ENCODE data around the gene FGD3. TPM values are rescaled to one million over a fixed set of nuclear protein-coding genes. Genes with fewer than 3 reads are reported as not detected.

Gene FGD3
- total RNA-seq, 1 donor from 2014 or later, result 0.26 TPM

- FAIRE-seq (no peak), DNase-seq (ENCODE audit: low read depth) (no peak)
- H3K36me3 ChIP-seq (ENCODE audit: control insufficient read depth, insufficient read depth, low read length), result no peaks in the 10 kb centered on the region
- peaks cover 2% of the 10 kb centered on the region for H3K27me3 ChIP-seq (ENCODE audit: control insufficient read depth, insufficient read depth, low read length)
- TF ChIP-seq CTCF (IDR thresholded peaks at IDR 0.05; ENCODE audit: insufficient read depth, low read length, severe bottlenecking), result no peak
- no peak overlapping the region for H3K4me3 ChIP-seq (ENCODE audit: low read depth, low read length)
Observed at GRCh38 chr9:93020771-93021670, 73.7 kb downstream of the FGD3 start.

DNA sequence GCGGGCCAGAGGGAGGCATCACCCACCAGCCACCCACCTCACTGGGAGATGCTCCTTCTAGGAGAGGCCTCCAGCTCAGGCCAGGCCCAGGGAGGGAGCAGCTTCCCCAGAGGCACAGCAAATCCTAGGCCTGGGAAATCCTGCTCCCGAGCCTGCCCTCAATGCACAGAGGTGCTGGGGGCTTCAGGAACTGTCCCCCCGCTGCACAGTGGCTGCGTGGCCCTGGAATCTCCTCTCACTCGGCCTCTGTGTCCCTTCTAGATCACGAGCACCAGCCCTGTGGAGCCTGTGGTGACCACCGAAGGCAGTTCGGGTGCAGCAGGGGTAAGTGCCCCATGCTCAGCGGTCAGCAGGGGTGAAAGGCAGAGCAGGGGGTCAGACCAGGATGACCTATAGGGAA, 74.7 kb downstream of the FGD3 start:
- Histone ChIP-seq H3K27me3 (ENCODE audit: control insufficient read depth, insufficient read depth, low read length) (peaks cover 2% of the 10 kb centered on the region), H3K4me3 (ENCODE audit: low read depth, low read length) (no peak overlapping the region), H3K36me3 (ENCODE audit: control insufficient read depth, insufficient read depth, low read length) (no peaks in the 10 kb centered on the region)
- no peak for TF ChIP-seq CTCF (IDR thresholded peaks at IDR 0.05; ENCODE audit: insufficient read depth, low read length, severe bottlenecking)
- FAIRE-seq (no peak), DNase-seq (ENCODE audit: low read depth) (no peak)

- Histone ChIP-seq H3K4me3 (ENCODE audit: low read depth, low read length) (no peak overlapping the region), H3K27me3 (ENCODE audit: control insufficient read depth, insufficient read depth, low read length) (peaks cover under 1% of the 10 kb centered on the region), H3K36me3 (ENCODE audit: control insufficient read depth, insufficient read depth, low read length) (no peaks in the 10 kb centered on the region)
- no peak for FAIRE-seq
- DNase-seq (ENCODE audit: low read depth), result no peak
- no peak for TF ChIP-seq CTCF (IDR thresholded peaks at IDR 0.05; ENCODE audit: insufficient read depth, low read length, severe bottlenecking)
Observed at GRCh38 chr9:93022721-93023520, 75.6 kb downstream of the FGD3 start.

DNA sequence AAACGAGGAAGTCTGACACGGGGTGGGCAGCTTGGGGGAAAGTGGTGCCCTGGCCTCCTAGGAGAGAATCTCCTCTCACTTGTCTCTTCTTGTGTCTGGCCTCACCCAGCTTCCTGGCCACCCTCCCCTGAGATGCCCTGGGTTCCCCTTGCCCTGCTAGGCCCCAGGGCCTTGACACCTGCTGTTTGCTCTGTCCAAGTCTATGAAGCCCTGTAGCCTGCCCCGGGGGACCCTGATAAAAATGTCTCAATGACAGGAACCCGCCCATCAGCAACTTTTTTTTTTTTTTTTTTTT, 76.1 kb downstream of the FGD3 start:
- no peaks in the 10 kb centered on the region for H3K27me3 ChIP-seq (ENCODE audit: control insufficient read depth, insufficient read depth, low read length)
- no peak overlapping the region for H3K4me3 ChIP-seq (ENCODE audit: low read depth, low read length)
- DNase-seq (ENCODE audit: low read depth), result no peak
- no peak for TF ChIP-seq CTCF (IDR thresholded peaks at IDR 0.05; ENCODE audit: insufficient read depth, low read length, severe bottlenecking)
- no peaks in the 10 kb centered on the region for H3K36me3 ChIP-seq (ENCODE audit: control insufficient read depth, insufficient read depth, low read length)
- no peak for FAIRE-seq

DNA sequence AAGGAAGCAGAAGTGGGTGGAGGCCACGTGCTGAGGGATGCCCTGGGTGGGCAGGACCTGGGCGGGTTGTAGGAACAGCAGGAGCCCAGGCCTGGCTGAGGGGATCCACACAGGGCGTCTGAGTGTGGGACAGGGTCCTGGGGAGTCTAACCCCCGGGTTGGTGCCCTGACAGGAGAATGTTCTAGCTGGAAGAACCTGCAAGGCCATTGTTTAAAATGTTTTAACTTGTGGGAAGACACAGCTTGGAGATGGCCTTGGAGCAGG, 77.3 kb downstream of the FGD3 start:
- DNase-seq (ENCODE audit: low read depth) (no peak), FAIRE-seq (no peak)
- TF ChIP-seq CTCF (IDR thresholded peaks at IDR 0.05; ENCODE audit: insufficient read depth, low read length, severe bottlenecking), result no peak
- Histone ChIP-seq H3K36me3 (ENCODE audit: control insufficient read depth, insufficient read depth, low read length) (no peaks in the 10 kb centered on the region), H3K4me3 (ENCODE audit: low read depth, low read length) (no peak overlapping the region), H3K27me3 (ENCODE audit: control insufficient read depth, insufficient read depth, low read length) (peaks cover 2% of the 10 kb centered on the region)

Data from bronchial epithelial cell (primary cell).